GM23338 (cell line): ENCODE data around the gene NMBR. TPM values are rescaled to one million over a fixed set of nuclear protein-coding genes. Genes with fewer than 3 reads are reported as not detected.

Experiments
- ATAC-seq: fragments of 200-7000 bp; cut with Tn5 transposase; 3 replicates; pipeline ENCODE4 v1.9.1; 2020
- DNase-seq: peaks from one replicate; pipeline ENCODE4 v3.0.0-alpha.2; 2015; ENCODE audit warnings: low spot score
- H2AFZ ChIP-seq: fragments of 200-600 bp; sonication (generic); 2 replicates; pipeline ENCODE4 v1.8.0; 2016; ENCODE audit warnings: antibody characterized with exemption, mild to moderate bottlenecking, moderate library complexity
- H3F3A ChIP-seq: fragments of 200-600 bp; sonication (generic); replicated peaks from 2 replicates; pipeline ENCODE4 v1.8.0; 2017; ENCODE audit warnings: antibody characterized with exemption, mixed run types, low read depth
- H3K27ac ChIP-seq: fragments of 200-600 bp; sonication (generic); 2 replicates; pipeline ENCODE4 v1.6.1; 2016; ENCODE audit warnings: low read depth
- H3K27me3 ChIP-seq: fragments of 200-600 bp; sonication (generic); 2 replicates; pipeline ENCODE4 v1.8.0; 2016; ENCODE audit warnings: mild to moderate bottlenecking, mixed run types, moderate library complexity; ENCODE audit not compliant: insufficient read depth
- H3K36me3 ChIP-seq: fragments of 200-600 bp; sonication (generic); 2 replicates; pipeline ENCODE4 v1.8.0; 2016; ENCODE audit warnings: mild to moderate bottlenecking; ENCODE audit not compliant: insufficient read depth
- H3K4me1 ChIP-seq: fragments of 200-600 bp; sonication (generic); 2 replicates; pipeline ENCODE4 v1.8.0; 2016; ENCODE audit warnings: mild to moderate bottlenecking, moderate library complexity; ENCODE audit not compliant: insufficient read depth
- H3K4me2 ChIP-seq: fragments of 200-600 bp; sonication (generic); 2 replicates; pipeline ENCODE4 v1.7.1; 2017; ENCODE audit warnings: mixed run types
- H3K4me3 ChIP-seq: fragments of 200-600 bp; sonication (generic); 2 replicates; pipeline ENCODE4 v1.6.1; 2016; ENCODE audit warnings: mixed run types
- H3K79me2 ChIP-seq: fragments of 200-600 bp; sonication (generic); replicated peaks from 2 replicates; pipeline ENCODE4 v1.8.0; 2017; ENCODE audit warnings: mild to moderate bottlenecking; ENCODE audit not compliant: insufficient read depth
- H3K9me2 ChIP-seq: fragments of 200-600 bp; sonication (generic); 2 replicates; pipeline ENCODE4 v1.8.0; 2017; ENCODE audit not compliant: insufficient read depth
- H4K20me1 ChIP-seq: fragments of 200-600 bp; sonication (generic); replicated peaks from 2 replicates; pipeline ENCODE4 v1.8.0; 2017; ENCODE audit warnings: mild to moderate bottlenecking; ENCODE audit not compliant: insufficient read depth
- H3K27ac Mint-ChIP-seq: 2 replicates; pipeline ENCODE4 v1.8.0; 2020; ENCODE audit warnings: inconsistent platforms, mild to moderate bottlenecking, moderate library complexity, mixed read lengths
- H3K27me3 Mint-ChIP-seq: 3 replicates; pipeline ENCODE4 v1.8.0; 2022; ENCODE audit warnings: low read depth, mild to moderate bottlenecking, moderate library complexity, mixed read lengths, inconsistent platforms; ENCODE audit not compliant: insufficient read depth, poor library complexity
- H3K36me3 Mint-ChIP-seq: 3 replicates; pipeline ENCODE4 v1.8.0; 2021; ENCODE audit warnings: low read depth, mild to moderate bottlenecking, inconsistent platforms, moderate library complexity, mixed read lengths
- H3K4me1 Mint-ChIP-seq: 3 replicates; pipeline ENCODE4 v1.8.0; 2020; ENCODE audit warnings: mild to moderate bottlenecking, inconsistent platforms, mixed read lengths
- H3K4me3 Mint-ChIP-seq: 3 replicates; pipeline ENCODE4 v1.8.0; 2021; ENCODE audit warnings: moderate library complexity, mild to moderate bottlenecking, inconsistent platforms, mixed read lengths
- H3K9me3 Mint-ChIP-seq: 3 replicates; pipeline ENCODE4 v1.8.0; 2020; ENCODE audit warnings: moderate library complexity, mild to moderate bottlenecking, inconsistent platforms, mixed read lengths
- CTCF ChIP-seq, 2 experiments: fragments of 200-600 bp in 1 of 2; sonication (generic) in 1 of 2; conservative IDR thresholded peaks; 2 replicates each; pipeline versions ENCODE4 v1.5.1 to v1.6.1; 2016 to 2017; ENCODE audit warnings: antibody characterized with exemption in 2 of 2, low read depth in 2 of 2, mild to moderate bottlenecking in 2 of 2, moderate library complexity in 1 of 2
- ETS1 ChIP-seq: IDR thresholded peaks from 2 replicates; pipeline ENCODE4 v1.6.1; 2016; ENCODE audit warnings: antibody characterized with exemption
- EZH2 ChIP-seq: fragments of 200-600 bp; sonication (generic); IDR thresholded peaks from one replicate; pipeline ENCODE4 v1.8.0; 2017; ENCODE audit warnings: antibody characterized with exemption, mild to moderate bottlenecking, low read depth; ENCODE audit not compliant: unreplicated experiment
- REST ChIP-seq: IDR thresholded peaks from one replicate; pipeline ENCODE4 v1.6.1; 2018; ENCODE audit warnings: antibody characterized with exemption; ENCODE audit not compliant: unreplicated experiment
- STAT1 ChIP-seq: IDR thresholded peaks from one replicate; pipeline ENCODE4 v1.6.1; 2016; ENCODE audit warnings: antibody characterized with exemption; ENCODE audit not compliant: unreplicated experiment
- ZNF114 ChIP-seq: fragments of 250-450 bp; sonication (Bioruptor Pico); IDR thresholded peaks from 2 replicates; pipeline ENCODE4 v1.5.0; 2020; ENCODE audit warnings: mild to moderate bottlenecking, moderate library complexity
- ZNF331 ChIP-seq: fragments of 250-450 bp; sonication (Bioruptor Pico); IDR thresholded peaks from 2 replicates; pipeline ENCODE4 v1.5.0; 2020; ENCODE audit warnings: low read depth, mild to moderate bottlenecking, moderate library complexity
- ZNF462 ChIP-seq: fragments of 250-450 bp; sonication (Bioruptor Pico); IDR thresholded peaks from 2 replicates; pipeline ENCODE4 v1.5.0; 2020; ENCODE audit warnings: mild to moderate bottlenecking, moderate library complexity
- polyA plus RNA-seq: library from polyadenylated mRNA; unstranded; fragments of >200 nt; fragmentation: Nextera tagmentation; extraction: Ambion mirVana; gene quantifications from 2 replicates; pipeline ENCODE4 v1.2.1, GENCODE V29; 2016
- total RNA-seq: library from RNA; depleted of rRNA; stranded (reverse); fragments of >200 nt; shearing (Covaris generic); gene quantifications from 2 replicates; pipeline ENCODE4 v1.2.3, GENCODE V29; 2014

NMBR gene
- total and polyA plus RNA-seq, 2 experiments from 2014 or later, result not detected

- TF ChIP-seq ZNF462 (CRISPR knock-in tag) (no peak), REST (no peak), ZNF114 (CRISPR knock-in tag) (no peak), STAT1 (no peak)
Observed at GRCh38 chr6:142027074-142027473, 119.8 kb downstream of the NMBR start (continued).

- peaks cover 82% of the 10 kb centered on the region for H3K79me2 ChIP-seq
- no peak overlapping the region for H3K4me3 Mint-ChIP-seq
- no peak overlapping the region for H2AFZ ChIP-seq
- no peaks in the 10 kb centered on the region for H3K27me3 ChIP-seq
- no peaks in the 10 kb centered on the region for H3F3A ChIP-seq
- DNase-seq (peak; percentile 17), ATAC-seq (no peak)
- H3K4me1 Mint-ChIP-seq, result peaks cover 12% of the 10 kb centered on the region
- H3K27me3 Mint-ChIP-seq, result no peaks in the 10 kb centered on the region
- no peak overlapping the region for H3K27ac Mint-ChIP-seq
- H3K36me3 ChIP-seq, result no peaks in the 10 kb centered on the region
- H3K36me3 Mint-ChIP-seq, result peaks cover 17% of the 10 kb centered on the region
- no peaks in the 10 kb centered on the region for H4K20me1 ChIP-seq
- H3K4me1 ChIP-seq, result peaks cover 33% of the 10 kb centered on the region
- no peaks in the 10 kb centered on the region for H3K9me2 ChIP-seq
- no peak overlapping the region for H3K4me3 ChIP-seq
- H3K9me3 Mint-ChIP-seq, result peaks cover 15% of the 10 kb centered on the region
- H3K4me2 ChIP-seq, result 0 out of 2 replicates have a peak overlapping the region, but pooled peaks have one; percentile 17
- H3K27ac ChIP-seq, result 0 out of 2 replicates have a peak overlapping the region, but pooled peaks have one; percentile 26
- TF ChIP-seq EZH2, result no peak
- no peak for TF ChIP-seq ZNF331 (CRISPR knock-in tag)
- TF ChIP-seq ETS1, result no peak
- no peak for TF ChIP-seq REST
- no peak for TF ChIP-seq CTCF (conservative IDR thresholded peaks at IDR 0.05; ENCODE audit: low read depth in 2 of 2)
- no peak for TF ChIP-seq ZNF114 (CRISPR knock-in tag)
Observed at GRCh38 chr6:142026471-142026870, 120.5 kb downstream of the NMBR start.
